H1 (cell line): ENCODE data around the gene NKAIN4. TPM values are rescaled to one million over a fixed set of nuclear protein-coding genes. Genes with fewer than 3 reads are reported as not detected.

Source experiments
- CTCF ChIA-PET: fragments of 300-600 bp; sonication (Branson Sonifier 250); formaldehyde crosslinking; loops from one replicate; lab custom pipeline; 2021; ENCODE audit not compliant: partially characterized antibody; lab: Charles Lee
- POLR2A ChIA-PET: fragments of 300-600 bp; sonication (Branson Sonifier 250); formaldehyde crosslinking; loops from one replicate; lab custom pipeline; 2021; ENCODE audit warnings: inconsistent platforms; ENCODE audit not compliant: partially characterized antibody; lab: Charles Lee
- DNase-seq, 2 experiments: peaks; one replicate each; pipeline versions ENCODE4 v3.0.0 to v3.0.0-alpha.2; 2010 to 2022; ENCODE audit warnings: low spot score in 2 of 2, low read depth in 1 of 2, mixed read lengths in 1 of 2
- FAIRE-seq: peaks from 2 replicates; lab custom pipeline; 2011; peaks lifted over from hg19 to GRCh38; lab: Jason Lieb, UNC
- H2AFZ ChIP-seq: 2 replicates; pipeline ENCODE4 v1.8.1; 2012; ENCODE audit warnings: low read length, inconsistent platforms
- H2AK5ac ChIP-seq: 2 replicates; pipeline ENCODE4 v1.6.1; 2013; ENCODE audit warnings: low read depth, low read length
- H2BK120ac ChIP-seq: replicated peaks from 2 replicates; pipeline ENCODE3; 2013; ENCODE audit warnings: low read depth, low read length, inconsistent platforms
- H2BK12ac ChIP-seq: 2 replicates; pipeline ENCODE4 v1.6.1; 2013; ENCODE audit warnings: low read depth, low read length
- H2BK15ac ChIP-seq: 2 replicates; pipeline ENCODE4 v1.6.1; 2013; ENCODE audit warnings: low read length
- H2BK20ac ChIP-seq: 2 replicates; pipeline ENCODE4 v1.6.1; 2013; ENCODE audit warnings: low read length
- H2BK5ac ChIP-seq: 2 replicates; pipeline ENCODE4 v1.6.1; 2013; ENCODE audit warnings: low read depth, low read length
- H3K14ac ChIP-seq: 2 replicates; pipeline ENCODE4 v1.6.1; 2013; ENCODE audit warnings: inconsistent platforms; ENCODE audit not compliant: insufficient read length
- H3K18ac ChIP-seq: 2 replicates; pipeline ENCODE4 v1.6.1; 2013; ENCODE audit warnings: low read length; ENCODE audit errors: extremely low read depth
- H3K23ac ChIP-seq: 2 replicates; pipeline ENCODE4 v1.6.1; 2013; ENCODE audit warnings: inconsistent platforms; ENCODE audit not compliant: insufficient read length
- H3K23me2 ChIP-seq: 2 replicates; pipeline ENCODE4 v1.6.1; 2013; ENCODE audit warnings: low read depth, low read length
- H3K27ac ChIP-seq: 2 replicates; pipeline ENCODE4 v1.6.1; 2011; ENCODE audit warnings: low read depth, low read length, inconsistent platforms
- H3K27me3 ChIP-seq, 4 experiments: replicated peaks in 1 of 4; 1 replicate in 1 of 4; 2 replicates in 3 of 4; pipeline versions ENCODE4 v1.6.1 to v1.8.1; 2011 to 2013; ENCODE audit warnings: low read length in 3 of 4, mild to moderate bottlenecking in 3 of 4, inconsistent platforms in 2 of 4, mixed read lengths in 2 of 4, moderate library complexity in 1 of 4; ENCODE audit not compliant: control insufficient read depth in 3 of 4, insufficient read depth in 3 of 4; ENCODE audit errors: extremely low read depth in 1 of 4
- H3K36me3 ChIP-seq, 4 experiments: 2 replicates each; pipeline versions ENCODE4 v1.6.1 to v1.8.1; 2011 to 2013; ENCODE audit warnings: mild to moderate bottlenecking in 4 of 4, low read length in 3 of 4, moderate library complexity in 2 of 4, control low read depth in 1 of 4, inconsistent platforms in 1 of 4; ENCODE audit not compliant: insufficient read depth in 4 of 4, control insufficient read depth in 2 of 4
- H3K4ac ChIP-seq: replicated peaks from 2 replicates; pipeline ENCODE3; 2013; ENCODE audit warnings: low read length, low read depth, mixed read lengths, inconsistent platforms; ENCODE audit not compliant: insufficient read length
- H3K4me1 ChIP-seq, 4 experiments: replicated peaks in 1 of 4; 1 replicate in 1 of 4; 2 replicates in 3 of 4; pipeline versions ENCODE4 v1.6.1 to v1.8.1; 2011 to 2013; ENCODE audit warnings: low read length in 3 of 4, inconsistent platforms in 2 of 4, mixed read lengths in 1 of 4; ENCODE audit not compliant: insufficient read depth in 4 of 4, control insufficient read depth in 3 of 4
- H3K4me2 ChIP-seq, 2 experiments: 2 replicates each; pipeline versions ENCODE4 v1.6.1 to v1.8.1; 2011 to 2013; ENCODE audit warnings: low read depth in 2 of 2, low read length in 2 of 2, control low read depth in 1 of 2, inconsistent platforms in 1 of 2, mild to moderate bottlenecking in 1 of 2; ENCODE audit not compliant: insufficient read depth in 1 of 2
- H3K4me3 ChIP-seq, 4 experiments: fragments of 200-600, 300-600 bp in 1 of 4; sonication (generic), shearing (Covaris generic), sonication (Bioruptor Twin) in 1 of 4; 2 replicates each; pipeline versions ENCODE4 v1.5.1 to v1.8.1; 2011 to 2016; ENCODE audit warnings: low read length in 4 of 4, low read depth in 3 of 4, control low read depth in 2 of 4, inconsistent platforms in 2 of 4, mild to moderate bottlenecking in 2 of 4, mixed read lengths in 1 of 4, moderate library complexity in 1 of 4; ENCODE audit not compliant: insufficient read depth in 2 of 4; ENCODE audit errors: extremely low read depth in 1 of 4
- H3K56ac ChIP-seq: replicated peaks from 2 replicates; pipeline ENCODE3; 2013; ENCODE audit warnings: low read depth, mild to moderate bottlenecking, mixed read lengths, low read length, inconsistent platforms; ENCODE audit not compliant: insufficient read length
- H3K79me1 ChIP-seq: 2 replicates; pipeline ENCODE4 v1.6.1; 2013; ENCODE audit warnings: low read depth, low read length, control low read depth
- H3K79me2 ChIP-seq, 2 experiments: 2 replicates each; pipeline versions ENCODE4 v1.6.1 to v1.8.1; 2012 to 2013; ENCODE audit warnings: low read length in 2 of 2, mild to moderate bottlenecking in 2 of 2, inconsistent platforms in 1 of 2; ENCODE audit not compliant: insufficient read depth in 2 of 2, control insufficient read depth in 1 of 2
- H3K9ac ChIP-seq, 4 experiments: replicated peaks in 1 of 4; 1 replicate in 1 of 4; 2 replicates in 3 of 4; pipeline versions ENCODE4 v1.6.1 to v1.8.1; 2011 to 2013; ENCODE audit warnings: low read depth in 3 of 4, low read length in 3 of 4, control low read depth in 2 of 4, mild to moderate bottlenecking in 2 of 4, moderate library complexity in 2 of 4, inconsistent platforms in 1 of 4; ENCODE audit errors: extremely low read depth in 1 of 4
- H3K9me3 ChIP-seq, 2 experiments: 2 replicates each; pipeline versions ENCODE4 v1.6.1 to v1.8.1; 2012 to 2013; ENCODE audit warnings: mild to moderate bottlenecking in 2 of 2, moderate library complexity in 2 of 2, control low read depth in 1 of 2, inconsistent platforms in 1 of 2, low read depth in 1 of 2, low read length in 1 of 2, mixed read lengths in 1 of 2; ENCODE audit not compliant: insufficient read depth in 2 of 2
- H4K20me1 ChIP-seq, 2 experiments: replicated peaks in 1 of 2; 2 replicates each; pipeline versions ENCODE3 to v1.8.1; 2011 to 2013; ENCODE audit warnings: inconsistent platforms in 2 of 2, low read length in 2 of 2, mild to moderate bottlenecking in 1 of 2; ENCODE audit not compliant: insufficient read depth in 2 of 2, control insufficient read depth in 1 of 2
- H4K5ac ChIP-seq: 2 replicates; pipeline ENCODE4 v1.6.1; 2013; ENCODE audit warnings: low read length, low read depth, mixed read lengths, inconsistent platforms; ENCODE audit not compliant: insufficient read length
- H4K8ac ChIP-seq: 2 replicates; pipeline ENCODE4 v1.8.0; 2013; ENCODE audit warnings: mild to moderate bottlenecking, moderate library complexity, low read length, inconsistent platforms; ENCODE audit not compliant: insufficient read depth; ENCODE audit errors: extremely low read depth
- H4K91ac ChIP-seq: replicated peaks from 2 replicates; pipeline ENCODE3; 2013; ENCODE audit warnings: low read length, mixed read lengths, inconsistent platforms; ENCODE audit not compliant: insufficient read length
- GTF2F1 ChIP-seq: IDR thresholded peaks from 2 replicates; pipeline ENCODE4 v1.6.1; 2012; ENCODE audit warnings: low read depth, low read length, improper control_type of control experiment, borderline replicate concordance
- POLR2AphosphoS5 ChIP-seq: IDR thresholded peaks from 2 replicates; pipeline ENCODE4 v1.6.1; 2011; ENCODE audit warnings: low read depth, low read length
- TAF1 ChIP-seq: IDR thresholded peaks from 2 replicates; pipeline ENCODE4 v1.6.1; 2011; ENCODE audit warnings: mild to moderate bottlenecking, low read depth, low read length
- ZNF274 ChIP-seq: IDR thresholded peaks from 2 replicates; pipeline ENCODE4 v1.7.0; 2012; ENCODE audit warnings: low read length, borderline replicate concordance; ENCODE audit errors: extremely low read depth
- WGBS, 2 experiments: shearing (Covaris generic) in 1 of 2; methylation state at CpG; one replicate each; pipeline versions ENCODE4 v1.1.6 to v1.1.7; 2013 to 2015; ENCODE audit warnings: low lambda C conversion rate in 2 of 2, mixed read lengths in 2 of 2, inconsistent platforms in 1 of 2, low coverage in 1 of 2, missing lambda C conversion rate in 1 of 2; ENCODE audit not compliant: insufficient replicate concordance in 2 of 2, insufficient coverage in 1 of 2, insufficient read length in 1 of 2; ENCODE audit errors: extremely low coverage in 1 of 2, missing lambda C conversion rate in 1 of 2; 5-methylcytosine and 5-hydroxymethylcytosine counted together
- polyA plus RNA-seq, 7 experiments: library from polyadenylated mRNA; depleted of rRNA in 3 of 7; stranded (reverse) in 5 of 7; unstranded in 2 of 7; fragments of >200 nt in 5 of 7; fragments of 200-250 nt in 2 of 7; gene quantifications; 1 replicate in 5 of 7; 2 replicates in 1 of 7; 4 replicates in 1 of 7; pipeline versions ENCODE4 v1.2.1 to v1.2.3, GENCODE V29; 2011 to 2013; ENCODE audit warnings: missing spikeins in 2 of 7, mixed read lengths in 2 of 7
- total RNA-seq: library from RNA; stranded (reverse); fragmentation: NEBNext Ultra II Directional; extraction: Animal tissue kit (Norgen Biotek cat#: 25700); gene quantifications from 2 replicates; pipeline ENCODE4 v1.2.1, GENCODE V29; 2021

Gene NKAIN4
- total and polyA plus RNA-seq, 2 of the 8 experiments (the other 6 are each of a cell fraction or from before 2014, with no cell fraction given), result 6.9 to 17.0 TPM

GRCh38 chr20:63205896-63206295 is 48.4 kb downstream of the NKAIN4 start:
- ChIA-PET POLR2A (interaction anchor here (1.0 to 1.8 kb wide), 3 partner anchors 9 to 25 kb away, joined by 3 to 10 read pairs (median 4); no protein-coding TSS in a partner anchor), CTCF (interaction anchor here (0.6 to 2.8 kb wide), 11 partner anchors 8 to 425 kb away, joined by 3 to 17 read pairs (median 3); partner anchors contain the start of gene YTHDF1)
- Histone ChIP-seq H2BK5ac (no peak overlapping the region), H3K18ac (no peak overlapping the region), H4K8ac (no peak overlapping the region), H3K23me2 (no peaks in the 10 kb centered on the region), H3K4me1 (no peaks in the 10 kb centered on the region), H3K4ac (no peak overlapping the region), H3K36me3 (peaks cover 28 to 60% (median 46%) of the 10 kb centered on the region in 4 experiments), H4K20me1 (peaks cover 40 to 68% of the 10 kb centered on the region in 2 experiments), H3K23ac (no peak overlapping the region), H2BK15ac (no peak overlapping the region), H3K56ac (no peak overlapping the region), H3K27ac (no peak overlapping the region), H2BK20ac (no peak overlapping the region), H4K91ac (no peak overlapping the region), H3K4me2 (no peak overlapping the region), H3K14ac (no peak overlapping the region), H2AK5ac (no peak overlapping the region), H3K79me2 (peaks cover 22 to 95% of the 10 kb centered on the region in 2 experiments), H4K5ac (no peak overlapping the region), H3K9ac (no peak overlapping the region), H3K79me1 (peaks cover 16% of the 10 kb centered on the region), H3K27me3 (no peaks in the 10 kb centered on the region), H2AFZ (no peak overlapping the region), H3K9me3 (no peaks in the 10 kb centered on the region), H3K4me3 (no peak overlapping the region), H2BK120ac (no peak overlapping the region), H2BK12ac (no peak overlapping the region)
- FAIRE-seq (no peak), DNase-seq (no peak)
- 86% methylated on average over 10 of the region's 10 CpGs; no CpG with 5 or more reads in 1 of the 2 experiments for WGBS, 2 experiments
- TF ChIP-seq POLR2AphosphoS5 (no peak), GTF2F1 (no peak), TAF1 (no peak), ZNF274 (no peak)
